H1 (cell line): ENCODE measurements around the gene CRNKL1. TPM values are rescaled to one million over a fixed set of nuclear protein-coding genes. Genes with fewer than 3 reads are reported as not detected.

Experiments
- CTCF ChIA-PET: fragments of 300-600 bp; sonication (Branson Sonifier 250); formaldehyde crosslinking; loops from one replicate; lab custom pipeline; 2021; ENCODE audit not compliant: partially characterized antibody; lab: Charles Lee
- POLR2A ChIA-PET: fragments of 300-600 bp; sonication (Branson Sonifier 250); formaldehyde crosslinking; loops from one replicate; lab custom pipeline; 2021; ENCODE audit warnings: inconsistent platforms; ENCODE audit not compliant: partially characterized antibody; lab: Charles Lee
- DNase-seq, 2 experiments: peaks; one replicate each; pipeline versions ENCODE4 v3.0.0 to v3.0.0-alpha.2; 2010 to 2022; ENCODE audit warnings: low spot score in 2 of 2, low read depth in 1 of 2, mixed read lengths in 1 of 2
- FAIRE-seq: peaks from 2 replicates; lab custom pipeline; 2011; peaks lifted over from hg19 to GRCh38; lab: Jason Lieb, UNC
- H2AFZ ChIP-seq: 2 replicates; pipeline ENCODE4 v1.8.1; 2012; ENCODE audit warnings: low read length, inconsistent platforms
- H2AK5ac ChIP-seq: 2 replicates; pipeline ENCODE4 v1.6.1; 2013; ENCODE audit warnings: low read depth, low read length
- H2BK120ac ChIP-seq: replicated peaks from 2 replicates; pipeline ENCODE3; 2013; ENCODE audit warnings: low read depth, low read length, inconsistent platforms
- H2BK12ac ChIP-seq: 2 replicates; pipeline ENCODE4 v1.6.1; 2013; ENCODE audit warnings: low read depth, low read length
- H2BK15ac ChIP-seq: 2 replicates; pipeline ENCODE4 v1.6.1; 2013; ENCODE audit warnings: low read length
- H2BK20ac ChIP-seq: 2 replicates; pipeline ENCODE4 v1.6.1; 2013; ENCODE audit warnings: low read length
- H2BK5ac ChIP-seq: 2 replicates; pipeline ENCODE4 v1.6.1; 2013; ENCODE audit warnings: low read depth, low read length
- H3K14ac ChIP-seq: 2 replicates; pipeline ENCODE4 v1.6.1; 2013; ENCODE audit warnings: inconsistent platforms; ENCODE audit not compliant: insufficient read length
- H3K18ac ChIP-seq: 2 replicates; pipeline ENCODE4 v1.6.1; 2013; ENCODE audit warnings: low read length; ENCODE audit errors: extremely low read depth
- H3K23ac ChIP-seq: 2 replicates; pipeline ENCODE4 v1.6.1; 2013; ENCODE audit warnings: inconsistent platforms; ENCODE audit not compliant: insufficient read length
- H3K23me2 ChIP-seq: 2 replicates; pipeline ENCODE4 v1.6.1; 2013; ENCODE audit warnings: low read depth, low read length
- H3K27ac ChIP-seq: 2 replicates; pipeline ENCODE4 v1.6.1; 2011; ENCODE audit warnings: low read depth, low read length, inconsistent platforms
- H3K27me3 ChIP-seq, 4 experiments: replicated peaks in 1 of 4; 1 replicate in 1 of 4; 2 replicates in 3 of 4; pipeline versions ENCODE4 v1.6.1 to v1.8.1; 2011 to 2013; ENCODE audit warnings: low read length in 3 of 4, mild to moderate bottlenecking in 3 of 4, inconsistent platforms in 2 of 4, mixed read lengths in 2 of 4, moderate library complexity in 1 of 4; ENCODE audit not compliant: control insufficient read depth in 3 of 4, insufficient read depth in 3 of 4; ENCODE audit errors: extremely low read depth in 1 of 4
- H3K36me3 ChIP-seq, 4 experiments: 2 replicates each; pipeline versions ENCODE4 v1.6.1 to v1.8.1; 2011 to 2013; ENCODE audit warnings: mild to moderate bottlenecking in 4 of 4, low read length in 3 of 4, moderate library complexity in 2 of 4, control low read depth in 1 of 4, inconsistent platforms in 1 of 4; ENCODE audit not compliant: insufficient read depth in 4 of 4, control insufficient read depth in 2 of 4
- H3K4ac ChIP-seq: replicated peaks from 2 replicates; pipeline ENCODE3; 2013; ENCODE audit warnings: low read length, low read depth, mixed read lengths, inconsistent platforms; ENCODE audit not compliant: insufficient read length
- H3K4me1 ChIP-seq, 4 experiments: replicated peaks in 1 of 4; 1 replicate in 1 of 4; 2 replicates in 3 of 4; pipeline versions ENCODE4 v1.6.1 to v1.8.1; 2011 to 2013; ENCODE audit warnings: low read length in 3 of 4, inconsistent platforms in 2 of 4, mixed read lengths in 1 of 4; ENCODE audit not compliant: insufficient read depth in 4 of 4, control insufficient read depth in 3 of 4
- H3K4me2 ChIP-seq, 2 experiments: 2 replicates each; pipeline versions ENCODE4 v1.6.1 to v1.8.1; 2011 to 2013; ENCODE audit warnings: low read depth in 2 of 2, low read length in 2 of 2, control low read depth in 1 of 2, inconsistent platforms in 1 of 2, mild to moderate bottlenecking in 1 of 2; ENCODE audit not compliant: insufficient read depth in 1 of 2
- H3K4me3 ChIP-seq, 4 experiments: fragments of 200-600, 300-600 bp in 1 of 4; sonication (generic), shearing (Covaris generic), sonication (Bioruptor Twin) in 1 of 4; 2 replicates each; pipeline versions ENCODE4 v1.5.1 to v1.8.1; 2011 to 2016; ENCODE audit warnings: low read length in 4 of 4, low read depth in 3 of 4, control low read depth in 2 of 4, inconsistent platforms in 2 of 4, mild to moderate bottlenecking in 2 of 4, mixed read lengths in 1 of 4, moderate library complexity in 1 of 4; ENCODE audit not compliant: insufficient read depth in 2 of 4; ENCODE audit errors: extremely low read depth in 1 of 4
- H3K56ac ChIP-seq: replicated peaks from 2 replicates; pipeline ENCODE3; 2013; ENCODE audit warnings: low read depth, mild to moderate bottlenecking, mixed read lengths, low read length, inconsistent platforms; ENCODE audit not compliant: insufficient read length
- H3K79me1 ChIP-seq: 2 replicates; pipeline ENCODE4 v1.6.1; 2013; ENCODE audit warnings: low read depth, low read length, control low read depth
- H3K79me2 ChIP-seq, 2 experiments: 2 replicates each; pipeline versions ENCODE4 v1.6.1 to v1.8.1; 2012 to 2013; ENCODE audit warnings: low read length in 2 of 2, mild to moderate bottlenecking in 2 of 2, inconsistent platforms in 1 of 2; ENCODE audit not compliant: insufficient read depth in 2 of 2, control insufficient read depth in 1 of 2
- H3K9ac ChIP-seq, 4 experiments: replicated peaks in 1 of 4; 1 replicate in 1 of 4; 2 replicates in 3 of 4; pipeline versions ENCODE4 v1.6.1 to v1.8.1; 2011 to 2013; ENCODE audit warnings: low read depth in 3 of 4, low read length in 3 of 4, control low read depth in 2 of 4, mild to moderate bottlenecking in 2 of 4, moderate library complexity in 2 of 4, inconsistent platforms in 1 of 4; ENCODE audit errors: extremely low read depth in 1 of 4
- H3K9me3 ChIP-seq, 2 experiments: 2 replicates each; pipeline versions ENCODE4 v1.6.1 to v1.8.1; 2012 to 2013; ENCODE audit warnings: mild to moderate bottlenecking in 2 of 2, moderate library complexity in 2 of 2, control low read depth in 1 of 2, inconsistent platforms in 1 of 2, low read depth in 1 of 2, low read length in 1 of 2, mixed read lengths in 1 of 2; ENCODE audit not compliant: insufficient read depth in 2 of 2
- H4K20me1 ChIP-seq, 2 experiments: replicated peaks in 1 of 2; 2 replicates each; pipeline versions ENCODE3 to v1.8.1; 2011 to 2013; ENCODE audit warnings: inconsistent platforms in 2 of 2, low read length in 2 of 2, mild to moderate bottlenecking in 1 of 2; ENCODE audit not compliant: insufficient read depth in 2 of 2, control insufficient read depth in 1 of 2
- H4K5ac ChIP-seq: 2 replicates; pipeline ENCODE4 v1.6.1; 2013; ENCODE audit warnings: low read length, low read depth, mixed read lengths, inconsistent platforms; ENCODE audit not compliant: insufficient read length
- H4K8ac ChIP-seq: 2 replicates; pipeline ENCODE4 v1.8.0; 2013; ENCODE audit warnings: mild to moderate bottlenecking, moderate library complexity, low read length, inconsistent platforms; ENCODE audit not compliant: insufficient read depth; ENCODE audit errors: extremely low read depth
- H4K91ac ChIP-seq: replicated peaks from 2 replicates; pipeline ENCODE3; 2013; ENCODE audit warnings: low read length, mixed read lengths, inconsistent platforms; ENCODE audit not compliant: insufficient read length
- CTBP2 ChIP-seq: IDR thresholded peaks from 2 replicates; pipeline ENCODE4 v1.7.0; 2011; ENCODE audit warnings: borderline replicate concordance, mild to moderate bottlenecking, moderate library complexity, mixed read lengths, low read length; ENCODE audit not compliant: insufficient read depth, insufficient read length
- WGBS, 2 experiments: shearing (Covaris generic) in 1 of 2; methylation state at CpG; one replicate each; pipeline versions ENCODE4 v1.1.6 to v1.1.7; 2013 to 2015; ENCODE audit warnings: low lambda C conversion rate in 2 of 2, mixed read lengths in 2 of 2, inconsistent platforms in 1 of 2, low coverage in 1 of 2, missing lambda C conversion rate in 1 of 2; ENCODE audit not compliant: insufficient replicate concordance in 2 of 2, insufficient coverage in 1 of 2, insufficient read length in 1 of 2; ENCODE audit errors: extremely low coverage in 1 of 2, missing lambda C conversion rate in 1 of 2; 5-methylcytosine and 5-hydroxymethylcytosine counted together
- polyA plus RNA-seq, 7 experiments: library from polyadenylated mRNA; depleted of rRNA in 3 of 7; stranded (reverse) in 5 of 7; unstranded in 2 of 7; fragments of >200 nt in 5 of 7; fragments of 200-250 nt in 2 of 7; gene quantifications; 1 replicate in 5 of 7; 2 replicates in 1 of 7; 4 replicates in 1 of 7; pipeline versions ENCODE4 v1.2.1 to v1.2.3, GENCODE V29; 2011 to 2013; ENCODE audit warnings: missing spikeins in 2 of 7, mixed read lengths in 2 of 7
- total RNA-seq: library from RNA; stranded (reverse); fragmentation: NEBNext Ultra II Directional; extraction: Animal tissue kit (Norgen Biotek cat#: 25700); gene quantifications from 2 replicates; pipeline ENCODE4 v1.2.1, GENCODE V29; 2021

The CRNKL1 gene
- total and polyA plus RNA-seq, 2 of the 8 experiments (the other 6 are each of a cell fraction or from before 2014, with no cell fraction given), result 4.0 to 26.5 TPM

- no peak overlapping the region for H4K5ac ChIP-seq
- H4K91ac ChIP-seq, result no peak overlapping the region
- H2BK120ac ChIP-seq, result no peak overlapping the region
- no peak overlapping the region for H3K4me3 ChIP-seq
- CTCF ChIA-PET, result interaction anchor here (1.0 to 1.4 kb wide), 4 partner anchors 9 to 160 kb away, joined by 3 read pairs; no protein-coding TSS in a partner anchor
- FAIRE-seq, result no peak
- H3K9ac ChIP-seq, result no peak overlapping the region
- no peak overlapping the region for H3K56ac ChIP-seq
- H2AK5ac ChIP-seq, result no peak overlapping the region
- H2AFZ ChIP-seq, result no peak overlapping the region
- H3K27me3 ChIP-seq, result no peaks in the 10 kb centered on the region
- H3K79me2 ChIP-seq, result no peaks in the 10 kb centered on the region
- POLR2A ChIA-PET, result interaction anchor here (0.8 kb wide), 1 partner anchor 213 kb away, joined by 3 read pairs; no protein-coding TSS in a partner anchor
- DNase-seq, result no peak
- no peak overlapping the region for H3K23ac ChIP-seq
- H3K79me1 ChIP-seq, result no peaks in the 10 kb centered on the region
- no peak overlapping the region for H3K4ac ChIP-seq
- H2BK12ac ChIP-seq, result no peak overlapping the region
- no peak overlapping the region for H3K4me2 ChIP-seq
- H3K4me1 ChIP-seq, result peaks cover 0 to under 1% (median 0%) of the 10 kb centered on the region in 4 experiments; a peak in 1 of 7 replicates
- no peaks in the 10 kb centered on the region for H4K20me1 ChIP-seq
- WGBS, 2 experiments, result 88% methylated on average over 7 of the region's 7 CpGs; no CpG with 5 or more reads in 1 of the 2 experiments
- H3K36me3 ChIP-seq, result no peaks in the 10 kb centered on the region
- no peak overlapping the region for H3K14ac ChIP-seq
- no peaks in the 10 kb centered on the region for H3K9me3 ChIP-seq
- H2BK5ac ChIP-seq, result no peak overlapping the region
- H3K18ac ChIP-seq, result no peak overlapping the region
- no peaks in the 10 kb centered on the region for H3K23me2 ChIP-seq
- no peak overlapping the region for H2BK15ac ChIP-seq
- no peak overlapping the region for H2BK20ac ChIP-seq
- H4K8ac ChIP-seq, result no peak overlapping the region
- H3K27ac ChIP-seq, result no peak overlapping the region
- TF ChIP-seq CTBP2, result no peak
Observed at GRCh38 chr20:19998990-19999705, 53.1 kb downstream of the CRNKL1 start.
